Activated naive CD4-positive, alpha-beta T cell treated with anti-CD3 and anti-CD28 coated beads, Interleukin-2, amount 50 U/mL, for 72 hours (primary cell): ENCODE measurements around the gene PHF11. TPM values are rescaled to one million over a fixed set of nuclear protein-coding genes. Genes with fewer than 3 reads are reported as not detected.

ENCODE experiments used
- ATAC-seq, 2 donors: fragments of 150-1000 bp; cut with Tn5 transposase; 2 replicates each; pipeline ENCODE4 v1.10.0; 2021; ENCODE audit warnings: mild to moderate bottlenecking in 2 of 2, moderate library complexity in 2 of 2
- DNase-seq, 2 donors: peaks; one replicate each; pipeline ENCODE4 v3.0.0; 2021 to 2022; ENCODE audit warnings: low spot score in 2 of 2
- H3K27ac Mint-ChIP-seq, 2 donors: one replicate each; pipeline ENCODE4 v1.8.0; 2022; ENCODE audit warnings: mild to moderate bottlenecking in 2 of 2, mixed read lengths in 2 of 2
- H3K36me3 Mint-ChIP-seq, 2 donors: one replicate each; pipeline ENCODE4 v1.8.0; 2022; ENCODE audit warnings: mixed read lengths in 2 of 2
- H3K9me3 Mint-ChIP-seq, 2 donors: one replicate each; pipeline ENCODE4 v1.8.0; 2022; ENCODE audit warnings: mixed read lengths in 2 of 2
- total RNA-seq, 2 donors: library from RNA; stranded (reverse); gene quantifications; one replicate each; pipeline ENCODE4 v1.2.3, GENCODE V29; 2022

Gene PHF11
- total RNA-seq, result 100 to 1,000 TPM in 1 of 2 donors, 10 to 100 TPM in 1; 57.2 to 132 TPM

DNA sequence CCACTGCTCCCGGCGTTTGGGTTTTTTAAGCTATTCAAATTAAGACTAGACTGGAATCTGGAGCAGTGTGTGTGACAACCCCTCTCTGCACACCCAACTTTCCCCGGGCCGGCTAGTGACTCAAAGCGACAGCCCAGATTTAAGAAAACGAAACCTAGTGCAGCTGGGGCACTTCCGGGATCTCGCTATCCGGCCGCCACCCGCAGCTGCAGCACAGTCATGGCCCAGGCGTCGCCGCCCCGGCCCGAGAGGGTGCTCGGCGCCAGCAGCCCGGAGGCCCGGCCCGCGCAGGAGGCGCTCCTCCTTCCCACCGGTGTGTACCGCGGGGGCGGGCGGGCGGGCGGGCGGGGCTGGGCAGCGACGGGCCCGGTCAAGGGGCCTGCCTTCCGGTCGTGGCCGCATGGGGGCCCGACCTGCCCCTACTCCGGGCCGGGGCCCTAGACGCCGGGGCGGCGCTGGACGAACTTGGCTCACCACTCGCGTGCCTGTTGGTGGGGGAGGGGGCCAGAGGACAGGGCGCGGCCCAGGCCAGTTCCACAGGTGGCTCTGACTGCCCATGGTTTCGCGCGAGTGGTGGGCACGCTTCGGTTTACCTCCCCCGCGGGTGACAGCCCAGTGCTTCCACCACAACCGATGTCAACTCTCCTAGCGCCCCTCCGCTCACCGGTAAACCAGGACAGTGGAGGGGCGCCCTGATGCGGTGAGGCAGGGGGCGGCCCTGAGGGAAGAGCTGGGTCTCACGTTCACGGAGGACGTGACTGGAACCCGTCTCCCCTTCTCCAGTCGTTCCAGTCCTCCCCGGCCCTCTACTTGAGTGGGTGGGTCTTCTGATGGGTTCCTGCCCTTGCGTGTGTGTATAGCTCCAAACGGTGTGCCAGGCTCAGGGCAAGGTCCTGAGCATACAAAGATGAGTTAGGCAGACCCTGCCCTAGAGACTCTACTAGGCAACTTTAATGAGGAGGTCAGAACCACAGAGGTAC, at the start of gene PHF11:
Gene PHF11 (plus strand): TSS at position 171 of the 980 bp plus-strand sequence. CDS start 49 bp downstream, at position 220.
- ATAC-seq (peak; percentile 81 to 82), DNase-seq (peak; percentile 87 to 93)
- peaks cover 0 to 17% of the 10 kb centered on the region in 2 donors for H3K9me3 Mint-ChIP-seq
- peaks cover 26 to 45% of the 10 kb centered on the region in 2 donors for H3K36me3 Mint-ChIP-seq
- peak within 1 kb of the TSS; percentile 88 to 100 for H3K27ac Mint-ChIP-seq

DNA sequence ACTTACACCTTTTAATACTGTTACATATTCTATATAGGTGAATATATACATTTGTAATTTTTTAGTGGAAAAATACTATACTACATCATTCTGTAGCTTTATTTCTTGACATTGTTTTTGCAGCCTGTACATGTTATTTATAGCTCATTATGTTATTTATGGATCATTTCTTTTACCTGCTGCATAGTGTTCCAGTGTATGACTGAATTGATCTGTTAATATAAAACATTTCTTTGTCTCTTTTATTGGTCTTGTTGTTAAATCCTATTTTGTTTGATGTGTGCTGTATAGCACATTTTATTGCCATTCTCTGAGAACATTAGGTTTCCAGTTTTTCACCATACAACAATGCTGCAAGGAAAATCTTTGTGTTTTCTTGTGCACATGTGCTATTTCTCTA, 49.3 kb upstream of the PHF11 start:
- Mint-ChIP-seq H3K36me3 (peaks cover 25 to 38% of the 10 kb centered on the region in 2 donors), H3K27ac (peak overlapping the region; percentile 87 to 96), H3K9me3 (peaks cover 0 to 5% of the 10 kb centered on the region in 2 donors)
- DNase-seq (no peak), ATAC-seq (no peak)

DNA sequence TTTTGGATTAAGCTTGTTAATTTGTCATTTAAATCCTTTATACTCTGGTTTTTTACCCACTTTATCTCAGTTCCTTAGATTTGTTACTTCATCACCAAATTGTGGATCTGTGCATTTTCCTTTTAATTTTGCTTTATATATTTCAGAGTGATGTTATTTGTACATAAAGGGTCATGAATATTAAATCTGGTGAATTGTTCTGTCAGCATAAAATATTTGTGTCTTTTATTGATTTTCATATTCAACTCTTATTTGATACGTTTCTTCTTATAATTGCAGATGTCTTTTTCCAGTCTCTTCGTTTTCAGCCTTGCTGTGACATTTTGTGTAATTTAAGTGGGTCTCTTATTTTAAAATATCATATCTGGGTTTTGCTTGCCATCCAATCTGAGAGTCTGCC, 47.0 kb upstream of the PHF11 start:
- DNase-seq, result no peak
- no peak for ATAC-seq
- peaks cover 0 to 5% of the 10 kb centered on the region in 2 donors for H3K9me3 Mint-ChIP-seq
- H3K36me3 Mint-ChIP-seq, result peaks cover 17 to 44% of the 10 kb centered on the region in 2 donors
- no peak overlapping the region for H3K27ac Mint-ChIP-seq

DNA sequence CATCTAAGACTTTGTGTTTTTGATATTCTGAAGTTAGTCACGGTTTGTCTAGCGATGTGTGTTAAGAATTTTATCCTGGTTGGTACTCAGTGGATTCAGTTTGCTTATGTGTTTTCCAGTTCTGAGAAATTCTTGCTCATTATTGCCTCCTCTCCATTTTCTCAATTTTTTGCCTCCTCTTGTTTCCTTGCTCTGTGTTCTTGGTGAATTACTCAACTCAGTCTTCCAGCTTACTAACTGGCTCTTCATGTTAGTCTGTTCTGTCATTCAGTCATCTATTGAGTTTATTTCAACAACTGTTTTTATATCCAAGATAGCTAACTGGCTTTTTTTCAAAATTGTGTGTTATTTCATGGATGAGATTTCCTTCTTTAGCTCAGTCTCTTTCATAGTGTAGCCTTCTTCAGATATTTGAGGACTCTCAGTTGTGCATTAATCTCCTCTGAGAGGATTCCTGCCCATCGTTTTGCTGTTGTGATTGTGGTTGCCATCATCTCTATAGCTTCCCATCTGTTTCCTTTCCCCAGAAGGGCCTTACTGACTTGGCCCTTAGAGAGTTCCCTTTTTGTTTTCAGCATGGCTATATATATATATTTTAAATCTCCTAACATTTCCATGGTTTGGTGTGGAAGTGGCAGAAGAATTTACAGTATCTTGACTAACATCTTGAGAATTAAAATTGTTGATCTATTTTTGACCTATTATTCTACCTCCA, 45.5 kb upstream of the PHF11 start:
- Mint-ChIP-seq H3K27ac (no peak overlapping the region), H3K9me3 (peaks cover 0 to 5% of the 10 kb centered on the region in 2 donors), H3K36me3 (peaks cover 6 to 38% of the 10 kb centered on the region in 2 donors)
- DNase-seq (no peak), ATAC-seq (peak in 1 of 2 donors; percentile 70)

DNA sequence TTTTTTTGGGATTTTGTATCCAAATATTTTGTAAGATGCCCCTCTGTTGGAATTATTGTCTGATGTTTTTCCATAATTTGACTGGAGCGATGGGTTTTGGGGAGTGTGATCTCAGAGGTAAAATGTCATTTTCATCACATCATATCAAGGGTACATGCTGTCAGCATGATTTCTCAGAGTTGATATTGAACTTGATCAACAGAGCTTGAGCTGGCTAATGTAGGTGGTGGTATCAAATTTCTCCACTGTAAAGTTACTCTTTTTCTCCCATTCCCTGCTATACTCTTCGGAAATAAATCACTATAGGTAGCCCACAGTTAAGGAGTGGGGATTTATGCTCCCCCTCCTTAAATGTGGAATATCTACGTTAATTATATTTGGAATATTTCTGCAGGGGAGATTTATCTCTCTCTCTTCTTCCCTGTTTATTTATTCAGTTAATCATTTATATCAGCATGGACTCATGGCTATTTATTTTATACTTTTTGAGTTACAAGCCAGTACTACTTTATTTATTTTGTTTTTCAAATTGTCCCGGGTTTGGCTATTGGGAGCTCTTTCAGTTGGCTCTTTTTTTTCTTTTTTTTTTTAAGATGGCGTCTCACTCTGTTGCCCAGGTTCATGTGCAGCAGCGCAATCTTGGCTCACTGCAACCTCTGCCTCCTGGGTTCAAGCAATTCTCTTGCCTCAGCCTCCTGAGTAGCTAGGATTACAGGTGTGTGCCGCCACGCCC, 42.9 kb upstream of the PHF11 start:
- H3K36me3 Mint-ChIP-seq, result peaks cover 0 to 29% of the 10 kb centered on the region in 2 donors
- DNase-seq (no peak), ATAC-seq (no peak)
- H3K27ac Mint-ChIP-seq, result no peak overlapping the region
- peaks cover 0 to 5% of the 10 kb centered on the region in 2 donors for H3K9me3 Mint-ChIP-seq

DNA sequence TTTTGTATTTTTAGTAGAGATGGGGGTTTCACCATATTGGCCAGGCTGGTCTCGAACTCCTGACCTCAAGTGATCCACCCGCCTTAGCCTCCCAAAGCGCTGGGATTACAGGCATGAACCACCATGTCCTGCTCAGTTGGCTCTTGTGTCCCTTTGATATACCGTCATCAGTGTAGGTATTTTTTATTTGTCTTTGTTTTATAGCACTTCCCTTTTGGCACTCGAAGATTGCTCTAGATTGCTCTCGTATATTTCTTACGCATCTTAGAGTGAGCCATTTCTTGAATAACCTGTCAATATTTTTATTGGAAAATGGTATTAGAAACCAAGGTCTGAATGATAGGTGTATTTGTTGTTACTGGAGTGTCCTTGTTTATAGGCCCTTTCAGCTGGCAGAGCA, 42.3 kb upstream of the PHF11 start:
- no peak for DNase-seq
- Mint-ChIP-seq H3K27ac (no peak overlapping the region), H3K9me3 (peaks cover 0 to 5% of the 10 kb centered on the region in 2 donors), H3K36me3 (peaks cover 0 to 27% of the 10 kb centered on the region in 2 donors)
- no peak for ATAC-seq

DNA sequence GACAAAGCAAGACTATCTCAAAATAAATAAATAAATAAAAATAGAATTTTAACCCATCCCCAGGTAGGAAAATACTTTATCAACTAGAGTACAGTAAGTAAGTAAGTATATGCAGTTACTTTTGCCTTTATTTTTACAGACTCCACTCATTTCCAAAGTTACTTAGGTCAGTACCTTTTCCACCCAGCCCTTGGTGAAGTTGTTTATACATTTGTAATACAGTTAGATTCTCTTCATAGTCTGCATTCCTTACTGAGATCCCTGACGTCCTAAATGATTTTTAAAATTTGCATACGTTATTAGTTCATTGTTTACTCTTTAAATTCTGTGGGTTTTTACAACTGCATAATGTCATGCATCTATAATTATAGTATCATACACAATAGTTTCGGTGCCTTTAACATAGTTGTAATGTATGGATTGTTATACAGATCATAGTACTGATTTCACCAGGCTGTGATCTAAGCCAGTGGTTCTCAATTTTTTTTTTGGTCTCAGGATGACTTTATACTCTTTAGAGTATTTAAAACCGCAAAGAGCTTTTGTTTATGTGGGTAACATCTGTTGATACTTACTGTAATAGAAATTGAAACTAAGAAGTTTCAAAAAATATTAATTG, 41.3 kb upstream of the PHF11 start:
- DNase-seq (no peak), ATAC-seq (peak; percentile 28 to 93)
- Mint-ChIP-seq H3K27ac (peak overlapping the region in 1 of 2 donors; percentile 93), H3K9me3 (peaks cover 0 to 3% of the 10 kb centered on the region in 2 donors), H3K36me3 (peaks cover 0 to 16% of the 10 kb centered on the region in 2 donors)

DNA sequence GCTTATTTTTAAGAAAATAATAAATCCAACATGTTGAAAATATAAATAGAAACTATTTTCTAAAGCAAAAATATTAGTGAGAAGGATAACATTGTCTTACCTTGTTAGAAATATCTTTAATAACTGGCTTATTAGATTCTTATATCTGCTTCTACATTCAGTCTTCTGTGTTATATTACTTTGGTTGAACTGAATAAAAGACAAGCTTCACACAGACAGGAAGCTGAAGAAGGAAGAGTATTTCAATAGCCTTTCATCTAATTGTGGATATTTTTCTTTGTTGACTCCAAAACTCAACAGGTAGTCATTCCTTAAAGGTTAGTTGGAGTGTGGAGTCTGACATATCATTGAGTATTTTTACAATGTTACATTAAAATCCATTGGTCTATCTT, 40.8 kb upstream of the PHF11 start:
- ATAC-seq (no peak), DNase-seq (no peak)
- Mint-ChIP-seq H3K27ac (peak overlapping the region in 1 of 2 donors; percentile 68), H3K36me3 (peaks cover 0 to 13% of the 10 kb centered on the region in 2 donors), H3K9me3 (no peaks in the 10 kb centered on the region)

DNA sequence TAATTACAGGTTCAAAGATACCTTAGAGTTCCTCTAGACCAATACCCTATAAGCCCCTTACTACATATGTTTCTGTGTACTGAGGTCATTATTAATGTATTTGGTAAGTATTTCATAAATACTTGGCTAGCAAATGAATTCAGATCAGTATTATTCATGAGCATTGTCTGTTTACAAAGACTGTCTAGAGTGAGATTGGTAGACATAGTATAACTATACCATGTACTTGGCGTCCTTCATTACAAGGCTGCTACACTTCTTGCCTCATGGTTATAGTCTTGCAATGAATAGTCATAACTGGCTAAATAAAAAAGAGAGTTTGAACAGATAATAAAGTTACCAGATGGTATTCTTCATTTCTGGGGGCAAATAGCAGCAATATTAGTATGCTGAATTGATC, 39.6 kb upstream of the PHF11 start:
- DNase-seq, result no peak
- ATAC-seq, result no peak
- Mint-ChIP-seq H3K9me3 (no peaks in the 10 kb centered on the region), H3K27ac (no peak overlapping the region), H3K36me3 (peaks cover 0 to 20% of the 10 kb centered on the region in 2 donors)

DNA sequence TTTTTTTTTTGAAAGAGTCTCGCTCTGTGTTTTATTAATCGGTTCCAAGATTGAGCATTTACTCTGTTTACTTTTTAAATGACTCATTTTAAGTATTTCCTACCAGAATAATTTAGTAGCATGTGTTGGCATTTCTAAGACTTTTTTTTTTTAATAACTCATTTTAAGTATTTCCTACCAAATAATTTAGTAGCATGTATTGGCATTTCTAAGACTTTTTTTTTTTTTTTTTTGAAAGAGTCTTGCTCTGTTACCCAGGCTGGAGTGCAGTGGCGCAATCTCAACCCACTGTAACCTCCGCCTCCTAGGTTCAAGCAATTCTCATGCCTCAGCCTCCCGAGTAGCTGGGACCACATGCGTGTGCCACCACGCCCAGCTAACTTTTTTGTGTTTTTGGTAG, 38.5 kb upstream of the PHF11 start:
- peaks cover 4 to 31% of the 10 kb centered on the region in 2 donors for H3K36me3 Mint-ChIP-seq
- ATAC-seq (no peak), DNase-seq (no peak)
- H3K27ac Mint-ChIP-seq, result peak overlapping the region in 1 of 2 donors; percentile 65
- H3K9me3 Mint-ChIP-seq, result no peaks in the 10 kb centered on the region

DNA sequence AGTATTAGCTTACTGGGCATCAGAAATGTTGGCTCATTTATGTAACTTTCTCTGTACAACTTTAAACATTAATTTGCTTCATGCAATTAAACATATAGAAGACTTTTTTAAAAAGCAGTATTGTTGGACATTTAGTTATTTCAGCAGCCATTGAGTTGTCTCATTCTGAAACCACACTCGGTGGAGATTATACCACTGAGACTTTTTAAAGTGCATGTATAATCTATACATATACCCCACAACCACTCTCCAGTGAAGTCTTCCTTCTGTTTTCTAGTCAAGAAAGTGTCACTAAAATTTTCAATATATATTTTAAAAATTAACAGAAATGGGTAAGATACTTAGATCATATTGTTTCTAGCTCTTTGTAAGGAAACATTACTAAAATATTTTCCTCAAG, 36.2 kb upstream of the PHF11 start:
- peaks cover 0 to 4% of the 10 kb centered on the region in 2 donors for H3K9me3 Mint-ChIP-seq
- peaks cover 15 to 42% of the 10 kb centered on the region in 2 donors for H3K36me3 Mint-ChIP-seq
- DNase-seq (no peak), ATAC-seq (no peak)
- H3K27ac Mint-ChIP-seq, result no peak overlapping the region

DNA sequence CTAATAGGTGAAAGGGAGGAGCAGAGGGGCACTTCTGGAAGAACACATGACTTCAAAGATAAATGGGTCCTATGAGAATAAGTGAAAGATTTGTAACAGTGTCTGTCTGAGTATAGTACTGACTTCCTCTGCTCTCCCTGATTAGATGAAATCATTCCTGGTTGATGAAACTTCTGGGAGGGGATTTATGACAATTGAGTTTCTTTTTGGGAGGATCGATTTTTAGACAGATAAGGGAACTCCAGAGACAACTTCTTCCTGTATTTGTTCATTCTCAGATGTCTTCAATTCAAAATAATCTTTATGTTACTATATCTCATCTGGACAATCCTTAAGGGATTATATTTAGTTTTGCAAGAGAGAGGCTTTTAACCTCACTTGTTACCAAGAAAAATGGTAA, 31.7 kb upstream of the PHF11 start:
- peaks cover 15 to 52% of the 10 kb centered on the region in 2 donors for H3K36me3 Mint-ChIP-seq
- H3K27ac Mint-ChIP-seq, result peak overlapping the region in 1 of 2 donors; percentile 36
- no peak for DNase-seq
- ATAC-seq, result no peak
- peaks cover 0 to 4% of the 10 kb centered on the region in 2 donors for H3K9me3 Mint-ChIP-seq

DNA sequence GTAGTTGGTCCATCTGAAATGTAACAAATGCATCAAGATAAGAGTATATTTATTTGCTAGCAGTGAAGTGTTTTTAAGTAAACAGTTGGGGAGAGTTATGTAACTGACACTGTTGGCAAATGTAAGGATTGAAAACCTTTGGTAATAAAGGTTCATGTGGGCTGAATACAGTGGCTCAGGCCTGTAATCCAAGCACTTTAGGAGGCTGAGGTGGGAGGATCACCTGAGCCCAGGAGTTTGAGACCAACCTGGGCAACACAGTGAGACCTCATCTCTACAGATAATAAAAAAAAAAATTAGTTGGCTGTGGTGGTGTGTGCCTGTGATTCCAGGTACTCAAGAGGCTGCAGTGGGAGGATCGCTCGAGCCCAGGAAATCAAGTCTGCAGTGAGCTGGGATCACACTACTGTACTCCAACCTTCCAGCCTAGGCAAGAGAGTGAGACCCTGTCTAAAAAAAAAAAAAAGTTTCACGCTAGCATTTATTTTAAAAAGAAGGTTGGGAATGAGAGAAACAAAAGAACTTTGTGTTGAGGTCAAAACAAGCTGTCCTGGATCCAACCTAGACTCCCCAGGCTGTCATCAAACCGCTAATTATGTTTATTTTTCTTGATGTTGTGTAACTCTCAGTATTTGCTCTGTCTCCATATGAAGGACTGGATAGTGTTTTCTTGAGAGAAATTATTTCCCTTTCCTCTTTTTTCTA, 31.0 kb upstream of the PHF11 start:
- no peak overlapping the region for H3K27ac Mint-ChIP-seq
- DNase-seq (no peak), ATAC-seq (no peak)
- peaks cover 16 to 59% of the 10 kb centered on the region in 2 donors for H3K36me3 Mint-ChIP-seq
- peaks cover 0 to 4% of the 10 kb centered on the region in 2 donors for H3K9me3 Mint-ChIP-seq

DNA sequence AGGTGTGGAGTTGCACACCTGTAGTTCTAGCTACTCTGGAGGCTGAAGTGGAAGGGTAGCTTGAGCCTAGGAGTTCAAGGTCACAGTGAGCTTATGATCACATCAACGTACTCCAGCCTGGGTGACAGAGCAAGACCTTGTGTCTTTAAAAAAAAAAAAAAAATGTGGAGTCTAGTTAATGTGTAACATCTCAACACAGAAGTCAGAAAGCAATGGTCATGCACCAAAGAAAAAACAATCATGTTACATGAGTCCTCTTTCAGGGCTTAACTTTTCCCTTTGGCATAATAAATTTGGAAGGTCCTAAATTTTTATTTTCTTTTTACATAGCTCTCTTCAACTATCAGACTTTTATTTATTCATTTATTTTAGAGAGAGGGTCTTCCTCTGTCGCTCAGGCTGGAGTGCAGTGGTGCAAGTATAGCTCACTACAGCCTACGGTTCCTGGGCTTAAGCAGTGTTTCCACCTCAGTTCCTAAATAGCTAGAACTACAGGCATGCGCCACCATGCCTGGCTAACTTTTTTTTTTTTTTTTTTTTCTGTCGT, 29.4 kb upstream of the PHF11 start:
- peaks cover 0 to 4% of the 10 kb centered on the region in 2 donors for H3K9me3 Mint-ChIP-seq
- no peak for ATAC-seq
- H3K36me3 Mint-ChIP-seq, result peaks cover 22 to 55% of the 10 kb centered on the region in 2 donors
- DNase-seq, result no peak
- no peak overlapping the region for H3K27ac Mint-ChIP-seq

DNA sequence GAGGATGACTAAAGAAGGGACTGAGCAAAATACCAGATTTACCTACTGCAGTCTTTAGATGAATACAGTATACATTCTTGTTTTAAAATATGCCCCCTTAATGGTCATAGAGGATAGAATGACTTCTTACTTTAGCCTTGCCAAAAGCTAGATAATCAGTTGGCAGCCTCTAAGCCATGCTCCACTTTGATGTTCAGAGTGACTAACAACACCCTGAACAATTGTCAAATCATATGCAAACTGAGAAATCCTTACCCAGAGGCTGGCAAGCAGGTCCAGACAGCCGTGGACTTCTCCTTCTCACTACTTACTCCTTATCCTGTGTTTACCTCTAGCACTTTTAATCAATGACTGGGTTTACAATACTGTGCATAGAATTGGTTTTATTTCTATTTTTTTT, 23.6 kb upstream of the PHF11 start:
- H3K27ac Mint-ChIP-seq, result no peak overlapping the region
- no peak for DNase-seq
- H3K36me3 Mint-ChIP-seq, result peaks cover 6 to 13% of the 10 kb centered on the region in 2 donors
- peak; percentile 34 to 73 for ATAC-seq
- H3K9me3 Mint-ChIP-seq, result no peaks in the 10 kb centered on the region
